ENCODE data around the gene PCDH20. TPM values are rescaled to one million over a fixed set of nuclear protein-coding genes. Genes with fewer than 3 reads are reported as not detected.
A peak's percentile ranks its signal among the peaks of the same experiment; 100 is the strongest.

Gene PCDH20, protein sequence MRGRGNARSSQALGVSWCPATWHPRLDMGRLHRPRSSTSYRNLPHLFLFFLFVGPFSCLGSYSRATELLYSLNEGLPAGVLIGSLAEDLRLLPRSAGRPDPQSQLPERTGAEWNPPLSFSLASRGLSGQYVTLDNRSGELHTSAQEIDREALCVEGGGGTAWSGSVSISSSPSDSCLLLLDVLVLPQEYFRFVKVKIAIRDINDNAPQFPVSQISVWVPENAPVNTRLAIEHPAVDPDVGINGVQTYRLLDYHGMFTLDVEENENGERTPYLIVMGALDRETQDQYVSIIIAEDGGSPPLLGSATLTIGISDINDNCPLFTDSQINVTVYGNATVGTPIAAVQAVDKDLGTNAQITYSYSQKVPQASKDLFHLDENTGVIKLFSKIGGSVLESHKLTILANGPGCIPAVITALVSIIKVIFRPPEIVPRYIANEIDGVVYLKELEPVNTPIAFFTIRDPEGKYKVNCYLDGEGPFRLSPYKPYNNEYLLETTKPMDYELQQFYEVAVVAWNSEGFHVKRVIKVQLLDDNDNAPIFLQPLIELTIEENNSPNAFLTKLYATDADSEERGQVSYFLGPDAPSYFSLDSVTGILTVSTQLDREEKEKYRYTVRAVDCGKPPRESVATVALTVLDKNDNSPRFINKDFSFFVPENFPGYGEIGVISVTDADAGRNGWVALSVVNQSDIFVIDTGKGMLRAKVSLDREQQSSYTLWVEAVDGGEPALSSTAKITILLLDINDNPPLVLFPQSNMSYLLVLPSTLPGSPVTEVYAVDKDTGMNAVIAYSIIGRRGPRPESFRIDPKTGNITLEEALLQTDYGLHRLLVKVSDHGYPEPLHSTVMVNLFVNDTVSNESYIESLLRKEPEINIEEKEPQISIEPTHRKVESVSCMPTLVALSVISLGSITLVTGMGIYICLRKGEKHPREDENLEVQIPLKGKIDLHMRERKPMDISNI
- total RNA-seq (2014; rRNA removed; shearing (Covaris generic); ENCODE audit: low replicate concordance) = 2.4 and 4.4 TPM in 2 replicates

DNA sequence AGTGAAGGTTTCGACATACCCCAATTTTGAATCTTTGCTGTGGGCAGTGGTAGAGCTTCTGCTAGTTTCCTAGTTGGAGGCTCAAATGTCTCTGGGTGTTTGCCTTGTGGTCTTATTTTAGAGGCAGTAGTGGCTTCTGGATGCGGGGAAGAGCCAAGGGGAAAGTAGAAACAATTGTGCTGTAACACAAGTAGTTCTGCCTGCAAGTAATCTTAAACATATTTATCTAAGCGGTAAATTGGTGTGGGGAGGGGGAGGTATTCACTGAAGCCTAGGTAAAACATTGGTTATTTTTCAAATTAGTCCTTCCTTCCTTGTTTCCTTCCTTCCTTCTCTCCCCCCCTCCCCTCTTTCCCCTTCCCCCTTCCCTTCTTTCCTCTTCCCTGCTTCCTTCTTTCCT lies at the start of gene PCDH20:
TSS of gene PCDH20 (minus strand) at position 101 of the 400 bp plus-strand sequence. CDS start 691 bp downstream, outside the sequence.
- DNase-seq (ENCODE audit: low read depth) = no peak
- in situ Hi-C loops (cut with HindIII; ENCODE audit: low pct_unique_long_range_greater_than_20kb, low sequenced_read_pairs) = no loop called here

DNA sequence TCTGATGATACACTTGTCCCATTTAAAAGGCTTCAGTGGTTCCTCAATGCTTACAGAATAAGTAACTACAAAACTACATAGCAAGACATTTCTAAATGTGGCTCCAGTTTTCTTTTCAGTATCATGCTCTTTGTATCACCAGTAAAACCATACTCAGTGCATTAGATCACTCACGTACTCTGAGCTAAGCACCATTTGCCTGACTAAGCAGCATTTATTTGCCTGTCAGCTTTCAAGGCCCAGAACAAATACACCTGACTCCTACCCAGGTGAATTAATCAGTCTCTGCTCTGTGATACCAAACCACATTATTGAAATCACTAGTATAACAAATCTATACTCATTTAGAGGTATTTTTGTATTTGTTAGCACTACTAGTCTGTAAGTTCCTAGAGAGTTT lies 47.4 kb upstream of the PCDH20 start:
- in situ Hi-C loops (cut with HindIII; ENCODE audit: low pct_unique_long_range_greater_than_20kb, low sequenced_read_pairs) = no loop called here
- no peak for DNase-seq (ENCODE audit: low read depth)

DNA sequence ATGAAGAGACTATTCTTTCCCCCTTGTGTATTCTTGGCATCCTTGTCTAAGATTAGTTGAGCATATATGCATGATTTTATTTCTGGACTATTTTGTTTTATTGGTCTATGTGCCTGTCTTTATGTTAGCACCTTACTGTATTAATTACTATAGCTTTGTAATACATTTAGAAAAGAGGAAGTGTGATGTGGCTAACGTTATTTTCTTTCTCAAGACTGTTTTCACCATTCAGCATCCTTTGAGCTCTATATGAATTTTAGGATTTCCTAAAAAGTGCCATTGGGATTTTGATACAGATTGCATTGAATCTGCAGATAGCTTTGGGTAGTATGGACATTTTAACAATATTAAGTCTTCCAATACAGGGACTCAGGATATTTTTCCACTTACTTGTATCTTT lies 37.5 kb upstream of the PCDH20 start:
- DNase-seq (ENCODE audit: low read depth) = no peak
- in situ Hi-C loops (cut with HindIII; ENCODE audit: low pct_unique_long_range_greater_than_20kb, low sequenced_read_pairs) = no loop called here

DNA sequence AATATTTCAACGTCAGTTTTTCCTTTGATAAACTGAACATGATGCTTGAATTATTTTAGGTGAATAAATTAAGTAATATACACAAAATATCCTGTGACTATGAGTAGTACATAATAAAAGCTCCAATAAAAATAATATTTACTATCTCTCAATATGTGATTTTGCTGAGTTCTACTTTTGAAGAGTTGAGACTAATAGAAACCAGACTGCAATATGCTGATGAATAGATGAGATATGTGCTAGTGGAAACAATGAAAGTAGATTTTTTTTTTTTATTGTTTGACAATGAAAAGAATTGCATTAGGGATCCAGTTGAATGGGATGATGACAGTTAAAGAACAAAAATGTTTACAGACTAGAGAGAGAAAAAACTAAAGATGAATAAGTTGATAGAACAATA lies 16.4 kb upstream of the PCDH20 start:
- DNase-seq (ENCODE audit: low read depth) = no peak
- in situ Hi-C loops (cut with HindIII; ENCODE audit: low pct_unique_long_range_greater_than_20kb, low sequenced_read_pairs) = no loop called here

DNA sequence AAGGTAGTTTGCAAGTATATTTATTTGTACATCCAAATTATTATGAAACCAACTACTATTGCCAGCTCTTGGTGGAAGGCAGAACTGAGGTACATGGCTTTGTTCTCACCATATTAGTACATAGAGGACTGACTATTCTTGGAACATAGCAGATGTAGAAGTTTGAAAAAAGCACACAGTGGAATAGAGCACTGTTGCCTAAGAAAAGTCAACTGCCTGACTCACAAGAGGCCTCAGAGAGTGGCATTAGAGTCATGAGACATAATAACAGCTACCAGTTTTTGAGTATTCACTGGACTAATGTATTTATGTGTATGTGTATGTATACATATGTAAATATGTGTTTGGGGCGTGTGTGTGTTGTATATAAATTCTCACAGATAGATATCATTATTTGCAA lies 8.3 kb upstream of the PCDH20 start:
- no peak for DNase-seq (ENCODE audit: low read depth)
- in situ Hi-C loops (cut with HindIII; ENCODE audit: low pct_unique_long_range_greater_than_20kb, low sequenced_read_pairs) = no loop called here

DNA sequence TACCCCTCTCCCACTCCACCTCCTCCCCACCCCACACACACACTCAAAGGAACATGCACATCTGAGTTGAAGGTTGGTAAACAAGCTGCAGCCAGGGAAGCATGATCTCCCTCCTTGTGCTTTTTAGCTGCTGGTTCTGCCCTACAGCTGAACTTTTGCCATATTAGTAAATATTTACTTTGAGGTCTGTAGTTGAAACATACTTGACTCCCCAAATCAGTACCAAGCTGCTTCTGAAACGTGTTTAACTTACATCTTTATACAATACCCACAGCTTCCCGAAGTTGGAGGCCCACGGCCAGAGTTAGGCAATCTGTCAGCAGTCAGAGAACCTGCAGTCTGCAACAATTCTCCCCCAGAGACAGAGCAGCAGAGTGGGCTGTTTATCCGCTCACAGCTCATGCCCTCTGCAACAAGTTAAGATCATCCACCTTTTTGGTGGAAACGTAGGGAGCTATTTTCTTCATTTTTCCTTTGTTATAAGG lies 1.5 kb upstream of the PCDH20 start:
- in situ Hi-C loops (cut with HindIII; ENCODE audit: low pct_unique_long_range_greater_than_20kb, low sequenced_read_pairs) = no loop called here
- no peak for DNase-seq (ENCODE audit: low read depth)

DNA sequence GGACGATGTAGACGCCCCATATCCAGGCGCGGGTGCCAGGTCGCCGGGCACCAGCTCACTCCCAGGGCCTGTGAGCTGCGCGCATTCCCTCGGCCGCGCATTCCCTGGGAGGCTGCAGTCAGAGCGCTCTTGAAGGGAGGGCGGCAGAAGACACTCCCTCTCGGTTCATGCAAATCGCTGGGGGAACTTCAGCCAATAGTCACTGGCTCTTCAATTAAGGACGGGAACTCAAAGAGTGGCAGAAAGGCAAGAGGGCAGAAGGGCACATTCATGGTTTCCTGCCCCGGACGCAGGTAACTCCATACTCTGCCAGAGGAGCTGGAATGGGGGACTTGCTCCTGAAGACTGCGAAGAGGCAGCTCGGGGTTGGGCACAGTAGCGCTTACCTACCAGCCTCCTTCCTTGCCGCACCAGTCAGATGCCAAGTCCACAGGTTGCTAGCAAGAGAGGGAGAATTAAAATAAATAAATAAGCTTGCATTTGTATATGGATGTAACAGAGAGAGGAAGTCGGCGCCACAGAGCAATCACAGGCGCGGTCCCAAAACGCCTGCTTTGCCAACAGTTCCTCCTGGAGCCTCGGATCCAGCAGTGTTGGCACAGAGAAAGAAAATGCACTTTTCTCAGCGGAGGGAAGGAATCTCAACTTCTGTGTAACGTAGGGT lies 459 bp downstream of the PCDH20 start:
- DNase-seq (ENCODE audit: low read depth) = peak; percentile 83
- in situ Hi-C loops (cut with HindIII; ENCODE audit: low pct_unique_long_range_greater_than_20kb, low sequenced_read_pairs) = no loop called here

DNA sequence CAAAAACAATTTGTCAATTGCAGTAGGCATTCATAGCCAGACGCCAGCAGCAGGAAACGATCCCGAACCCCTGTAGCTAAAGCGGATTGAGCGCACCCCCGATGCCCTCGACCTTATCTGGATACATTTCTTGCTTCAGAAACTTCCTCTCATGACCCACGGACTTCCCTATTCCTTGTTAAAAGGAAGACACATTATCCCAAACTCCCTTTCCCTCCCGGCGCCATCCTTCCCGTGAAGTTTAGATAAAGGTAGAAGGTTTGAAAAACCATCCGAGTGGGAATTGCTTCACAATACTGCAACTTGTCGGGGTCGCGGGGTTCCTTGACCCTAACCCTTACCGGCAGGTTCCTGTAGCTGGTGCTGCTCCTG lies 977 bp downstream of the PCDH20 start:
- in situ Hi-C loops (cut with HindIII; ENCODE audit: low pct_unique_long_range_greater_than_20kb, low sequenced_read_pairs) = no loop called here
- no peak for DNase-seq (ENCODE audit: low read depth)

DNA sequence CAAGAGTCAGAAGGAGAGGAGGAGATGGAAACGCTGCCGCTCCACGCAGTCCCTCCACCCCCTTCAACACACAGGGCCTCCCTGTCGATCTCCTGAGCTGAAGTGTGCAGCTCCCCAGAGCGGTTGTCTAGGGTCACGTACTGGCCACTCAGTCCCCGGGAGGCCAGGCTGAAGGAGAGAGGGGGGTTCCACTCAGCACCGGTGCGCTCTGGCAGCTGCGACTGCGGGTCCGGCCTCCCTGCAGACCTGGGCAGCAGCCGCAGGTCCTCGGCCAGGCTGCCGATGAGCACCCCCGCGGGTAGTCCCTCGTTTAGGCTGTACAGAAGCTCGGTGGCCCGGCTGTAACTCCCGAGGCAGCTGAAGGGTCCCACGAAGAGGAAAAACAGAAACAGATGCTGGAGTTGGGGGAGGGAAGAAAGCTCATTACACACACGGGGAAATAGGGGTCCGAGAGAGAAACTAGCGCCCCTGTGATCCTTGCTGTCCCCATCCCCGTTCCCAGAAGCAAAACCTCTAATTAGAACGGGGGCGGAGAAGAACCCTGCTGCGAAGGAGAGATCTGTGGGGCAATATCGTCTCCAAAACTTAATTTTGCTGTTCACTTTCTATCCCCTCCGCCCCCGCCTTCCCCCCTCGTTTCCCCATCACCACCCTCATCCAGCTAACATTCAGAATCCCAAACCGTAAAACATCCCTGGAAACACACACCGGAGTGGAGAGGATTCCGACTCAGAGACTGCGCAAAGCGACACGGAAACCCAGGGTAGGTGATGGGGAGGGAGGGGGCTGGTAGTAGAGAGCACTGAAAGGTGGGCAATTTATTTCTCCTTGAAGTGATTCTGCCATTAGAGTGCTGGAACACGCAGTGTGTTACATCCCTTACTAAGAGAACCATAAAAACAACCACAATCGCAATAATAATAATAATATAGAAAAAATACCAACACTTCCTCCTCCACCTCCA lies 1.8 kb downstream of the PCDH20 start:
- in situ Hi-C loops (cut with HindIII; ENCODE audit: low pct_unique_long_range_greater_than_20kb, low sequenced_read_pairs) = no loop called here
- DNase-seq (ENCODE audit: low read depth) = no peak

DNA sequence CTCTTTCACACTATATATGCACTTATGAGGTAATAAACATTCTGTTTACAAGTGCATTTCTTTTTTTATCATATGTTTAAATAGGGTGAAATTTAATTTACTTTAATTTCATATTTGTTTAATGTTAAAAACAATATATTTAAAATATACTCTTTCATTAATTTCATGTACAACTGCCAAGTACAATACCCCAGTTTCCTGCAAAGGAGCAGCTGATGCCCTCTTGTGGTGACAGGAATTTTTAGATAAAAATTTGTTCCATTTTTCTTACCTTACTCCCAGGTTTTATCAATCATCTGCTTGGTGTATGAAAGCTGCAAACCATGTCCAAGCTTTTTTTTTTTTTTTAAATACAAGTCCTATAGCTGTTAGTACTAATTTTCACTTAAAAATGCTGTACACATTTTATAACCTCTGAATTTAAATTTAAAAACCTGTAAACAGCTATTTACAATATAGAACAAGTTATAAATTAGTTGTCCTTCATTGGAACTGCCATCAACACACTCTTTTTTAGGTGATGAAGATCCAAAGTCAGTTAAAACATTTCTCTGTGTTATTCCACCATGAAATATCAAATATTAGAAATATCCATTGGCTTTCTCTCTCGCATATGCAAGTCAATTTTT lies 4.9 kb downstream of the PCDH20 start:
- in situ Hi-C loops (cut with HindIII; ENCODE audit: low pct_unique_long_range_greater_than_20kb, low sequenced_read_pairs) = no loop called here
- DNase-seq (ENCODE audit: low read depth) = peak; percentile 10

DNA sequence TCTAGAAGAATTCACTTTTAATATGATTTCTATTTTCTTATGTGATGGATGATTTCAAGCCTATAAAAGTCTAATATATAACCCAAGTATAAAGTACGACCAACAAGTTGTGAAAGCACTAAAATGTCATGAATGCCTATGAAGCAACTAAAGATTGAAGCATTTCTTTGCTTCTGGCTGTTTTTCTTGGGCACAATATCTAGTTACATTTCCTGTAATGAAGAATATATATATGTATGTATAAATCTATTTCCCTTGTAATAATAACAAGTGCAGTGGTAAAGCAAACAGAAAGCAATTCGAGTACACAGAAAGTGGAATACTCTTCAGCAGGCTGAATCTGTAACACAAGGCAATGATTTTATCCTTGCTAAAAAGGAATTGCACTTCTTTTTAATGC lies 5.4 kb downstream of the PCDH20 start:
- no peak for DNase-seq (ENCODE audit: low read depth)
- in situ Hi-C loops (cut with HindIII; ENCODE audit: low pct_unique_long_range_greater_than_20kb, low sequenced_read_pairs) = no loop called here

DNA sequence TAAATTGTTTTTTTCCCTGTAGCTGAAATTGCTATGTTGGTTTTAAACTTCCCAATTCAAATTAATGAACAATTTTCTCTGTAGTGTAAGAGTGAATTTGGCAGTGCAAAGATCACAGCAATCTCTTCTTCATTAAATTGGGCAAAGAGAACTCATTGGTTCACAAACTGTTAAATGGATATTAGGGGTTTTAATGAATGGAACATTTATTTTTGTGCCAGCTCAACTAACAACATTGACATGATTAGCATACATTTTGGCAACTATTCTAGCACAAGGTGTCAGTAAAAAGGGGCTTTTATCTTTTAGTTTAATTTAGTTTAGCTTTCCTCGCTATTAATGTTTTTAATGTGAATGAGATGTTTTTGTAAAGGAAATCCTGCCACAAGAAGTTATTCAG lies 7.1 kb downstream of the PCDH20 start:
- in situ Hi-C loops (cut with HindIII; ENCODE audit: low pct_unique_long_range_greater_than_20kb, low sequenced_read_pairs) = no loop called here
- no peak for DNase-seq (ENCODE audit: low read depth)

DNA sequence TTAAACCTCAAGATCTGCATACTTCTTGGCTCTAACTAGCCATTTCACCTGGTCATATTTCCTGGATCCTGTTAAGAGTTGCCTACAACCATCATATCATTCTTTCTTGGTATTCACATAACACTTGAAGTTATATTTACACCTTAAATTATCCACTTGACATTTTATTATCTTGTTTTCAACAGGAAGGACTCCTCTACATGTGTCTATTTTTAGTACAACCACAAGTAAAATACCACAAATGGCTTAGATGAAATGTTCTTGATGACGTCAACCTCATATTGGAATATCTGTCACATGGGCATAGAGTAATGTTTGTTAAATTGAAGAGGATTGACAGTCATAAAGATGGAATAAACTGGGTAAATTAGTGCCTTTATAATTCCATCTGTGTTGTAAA lies 9.4 kb downstream of the PCDH20 start:
- in situ Hi-C loops (cut with HindIII; ENCODE audit: low pct_unique_long_range_greater_than_20kb, low sequenced_read_pairs) = no loop called here
- no peak for DNase-seq (ENCODE audit: low read depth)

DNA sequence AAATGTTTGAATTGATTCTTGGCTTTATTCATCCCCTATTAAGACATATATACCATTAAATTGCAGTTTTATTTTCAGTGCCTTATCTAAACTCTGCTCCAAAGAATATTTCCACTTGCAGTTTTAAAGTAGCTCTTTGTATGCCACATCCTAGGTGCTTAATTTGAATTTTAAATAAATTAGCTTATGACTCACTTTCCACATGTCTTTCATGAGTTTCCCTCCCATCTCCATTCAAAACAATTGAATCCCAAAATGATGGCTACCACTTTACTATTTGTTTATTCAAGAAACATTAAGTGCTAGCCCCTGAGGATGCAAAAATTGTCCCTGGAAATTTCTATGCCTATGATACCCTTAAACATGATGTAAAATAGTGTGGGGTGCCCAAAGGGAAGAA lies 19.5 kb downstream of the PCDH20 start:
- in situ Hi-C loops (cut with HindIII; ENCODE audit: low pct_unique_long_range_greater_than_20kb, low sequenced_read_pairs) = no loop called here
- no peak for DNase-seq (ENCODE audit: low read depth)

DNA sequence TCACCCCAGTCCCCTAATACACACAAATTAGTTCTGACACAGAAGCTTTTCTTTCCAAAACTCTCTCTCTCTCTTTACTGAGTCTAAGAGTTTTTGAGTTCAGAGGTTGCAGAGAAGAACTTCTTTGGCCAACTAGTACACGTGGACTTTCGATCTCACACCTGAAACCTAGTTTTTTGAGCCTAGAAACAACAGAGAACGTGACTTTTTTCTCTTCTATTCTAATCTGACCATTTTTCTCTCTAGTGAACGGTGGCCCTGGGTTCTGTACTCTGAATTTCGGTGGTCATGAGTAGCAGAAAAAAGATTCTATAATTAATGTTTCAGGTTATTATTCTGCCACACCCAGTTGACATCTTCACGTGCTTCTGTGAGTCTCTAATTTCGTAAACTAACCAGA lies 24.2 kb downstream of the PCDH20 start:
- in situ Hi-C loops (cut with HindIII; ENCODE audit: low pct_unique_long_range_greater_than_20kb, low sequenced_read_pairs) = no loop called here
- DNase-seq (ENCODE audit: low read depth) = no peak

DNA sequence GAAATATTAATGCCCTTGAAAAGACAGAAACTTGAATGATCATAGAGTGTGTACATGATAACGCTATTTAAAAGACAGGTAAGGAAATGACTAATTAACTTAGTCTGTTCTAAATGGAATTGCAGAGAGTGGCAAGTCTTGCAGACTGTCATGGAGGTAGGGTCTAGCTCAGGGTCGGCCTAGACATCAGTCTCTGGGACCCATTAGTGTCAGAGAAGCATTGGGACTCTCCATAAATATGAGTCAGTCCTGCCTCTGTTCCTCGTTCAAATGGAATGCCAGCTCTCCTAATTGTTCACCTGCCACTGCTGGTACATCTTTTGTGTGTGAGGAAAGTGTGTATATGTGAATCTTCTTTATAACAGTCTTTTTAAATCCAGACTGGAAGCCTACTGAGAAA lies 28.0 kb downstream of the PCDH20 start:
- no peak for DNase-seq (ENCODE audit: low read depth)
- in situ Hi-C loops (cut with HindIII; ENCODE audit: low pct_unique_long_range_greater_than_20kb, low sequenced_read_pairs) = no loop called here

DNA sequence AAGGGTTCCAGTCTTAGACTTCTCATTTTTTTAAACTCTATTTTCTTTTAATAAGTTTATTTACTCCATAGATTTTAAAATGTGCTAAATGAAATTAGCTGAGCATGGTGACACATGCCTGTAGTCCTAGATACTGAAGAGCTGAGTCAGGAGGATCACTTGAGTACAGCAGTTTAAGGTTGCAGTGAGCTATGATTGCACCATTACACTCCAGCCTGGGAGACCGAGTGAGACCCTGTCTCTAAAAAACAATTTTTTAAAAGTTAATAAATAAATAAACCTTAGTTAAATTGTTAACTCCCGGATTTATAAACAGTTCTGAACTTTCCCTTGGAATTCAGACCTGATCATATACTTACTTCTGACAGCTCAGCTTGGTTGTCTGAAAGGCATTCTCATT lies 32.5 kb downstream of the PCDH20 start:
- DNase-seq (ENCODE audit: low read depth) = no peak
- in situ Hi-C loops (cut with HindIII; ENCODE audit: low pct_unique_long_range_greater_than_20kb, low sequenced_read_pairs) = no loop called here
